Upper lobe of left lung (tissue), 4 donors: Measurements from ENCODE around the gene RAX.

Experiments used
- EP300 ChIP-seq, 4 donors: sonication (generic); formaldehyde crosslinking; IDR thresholded peaks; one replicate each; pipeline ENCODE4 v1.5.1; 2017; ENCODE audit warnings: antibody characterized with exemption in 4 of 4, control low read depth in 2 of 4
- POLR2A ChIP-seq, 4 donors: fragments of 450-650 bp; IDR thresholded peaks; one replicate each; pipeline ENCODE4 v1.5.1; 2016 to 2017; ENCODE audit warnings: antibody characterized with exemption in 4 of 4, mild to moderate bottlenecking in 2 of 4
- POLR2AphosphoS5 ChIP-seq, 2 donors: sonication (generic); formaldehyde crosslinking; IDR thresholded peaks; one replicate each; pipeline ENCODE4 v1.5.1; 2017; ENCODE audit warnings: antibody characterized with exemption in 2 of 2
- TF ChIP-seq, protein P1 (sequence below), 6 experiments: fragments of 450-650 bp in 4 of 6; fragments of 200-600 bp in 2 of 6; sonication (generic) in 2 of 6; IDR thresholded peaks; one replicate each; pipeline ENCODE4 v1.5.1; 2016 to 2019; ENCODE audit warnings: antibody characterized with exemption in 6 of 6

DNA sequence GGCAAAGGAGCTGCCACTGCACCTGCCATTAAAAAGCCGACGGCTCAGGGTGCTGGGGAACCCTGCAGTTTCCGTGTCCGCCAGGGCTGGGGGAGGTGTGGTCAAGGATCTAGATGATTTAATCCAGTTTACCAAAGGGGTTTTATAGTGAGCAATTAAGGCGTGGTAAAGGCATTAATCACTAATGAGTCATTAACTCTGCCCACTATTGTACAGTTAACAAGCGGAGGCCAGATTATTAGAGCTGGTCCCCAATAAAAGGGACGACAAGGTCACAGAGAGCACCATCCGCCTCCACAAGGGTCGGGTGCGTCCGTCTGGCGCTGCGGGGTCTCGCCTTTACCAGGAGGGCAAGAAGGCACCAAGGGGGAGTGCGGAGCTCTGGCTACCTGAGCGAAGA is 9.6 kb downstream of the RAX start:
- TF ChIP-seq, protein P1, sequence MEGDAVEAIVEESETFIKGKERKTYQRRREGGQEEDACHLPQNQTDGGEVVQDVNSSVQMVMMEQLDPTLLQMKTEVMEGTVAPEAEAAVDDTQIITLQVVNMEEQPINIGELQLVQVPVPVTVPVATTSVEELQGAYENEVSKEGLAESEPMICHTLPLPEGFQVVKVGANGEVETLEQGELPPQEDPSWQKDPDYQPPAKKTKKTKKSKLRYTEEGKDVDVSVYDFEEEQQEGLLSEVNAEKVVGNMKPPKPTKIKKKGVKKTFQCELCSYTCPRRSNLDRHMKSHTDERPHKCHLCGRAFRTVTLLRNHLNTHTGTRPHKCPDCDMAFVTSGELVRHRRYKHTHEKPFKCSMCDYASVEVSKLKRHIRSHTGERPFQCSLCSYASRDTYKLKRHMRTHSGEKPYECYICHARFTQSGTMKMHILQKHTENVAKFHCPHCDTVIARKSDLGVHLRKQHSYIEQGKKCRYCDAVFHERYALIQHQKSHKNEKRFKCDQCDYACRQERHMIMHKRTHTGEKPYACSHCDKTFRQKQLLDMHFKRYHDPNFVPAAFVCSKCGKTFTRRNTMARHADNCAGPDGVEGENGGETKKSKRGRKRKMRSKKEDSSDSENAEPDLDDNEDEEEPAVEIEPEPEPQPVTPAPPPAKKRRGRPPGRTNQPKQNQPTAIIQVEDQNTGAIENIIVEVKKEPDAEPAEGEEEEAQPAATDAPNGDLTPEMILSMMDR (IDR thresholded peaks at IDR 0.05): no peak
- no peak for TF ChIP-seq POLR2AphosphoS5 (IDR thresholded peaks at IDR 0.05)
- TF ChIP-seq POLR2A (IDR thresholded peaks at IDR 0.05): no peak
- no peak for TF ChIP-seq EP300 (IDR thresholded peaks at IDR 0.05)
